HepG2 (cell line): Measurements from ENCODE around the gene ADGRB3. TPM values are rescaled to one million over a fixed set of nuclear protein-coding genes. Genes with fewer than 3 reads are reported as not detected.
"Not testable (repeated sequence)": the region's sequence is repeated elsewhere in the genome, so short reads cannot be mapped to it uniquely, and the experiment has no call there.

Source experiments
- ATAC-seq: fragments of 200-7000 bp; cut with Tn5 transposase; 3 replicates; pipeline ENCODE4 v1.9.1; 2020; ENCODE audit warnings: mild to moderate bottlenecking, moderate library complexity
- BruUV-seq: library from RNA; stranded (reverse); fragments of 400-500 nt; replicated peaks from 2 replicates; lab custom pipeline; 2021; lab: Mats Ljungman, UMichigan
- CTCF ChIA-PET: fragments of 300-600 bp; formaldehyde crosslinking; extraction: SDS; loops from one replicate; lab custom pipeline; 2021; ENCODE audit warnings: low total read pairs, inconsistent platforms, low intra/inter-chr PET ratio; lab: Yijun Ruan, JAX
- POLR2A ChIA-PET: fragments of 350-600 bp; sonication (Branson Sonifier 250); formaldehyde crosslinking; loops from one replicate; lab custom pipeline; 2020; ENCODE audit warnings: antibody characterized with exemption, inconsistent platforms; lab: Yijun Ruan, JAX
- DNase-seq: peaks from one replicate; pipeline ENCODE4 v3.0.0-alpha.2; 2015; ENCODE audit warnings: low spot score
- FAIRE-seq: peaks from 3 replicates; lab custom pipeline; 2011; peaks lifted over from hg19 to GRCh38; lab: Jason Lieb, UNC
- H2AFZ ChIP-seq: one replicate; pipeline ENCODE4 v1.6.1; 2011; ENCODE audit warnings: low read length, inconsistent platforms
- H3K27ac ChIP-seq: fragments of 300-600 bp; 3 replicates; pipeline ENCODE4 v1.8.0; 2011; ENCODE audit warnings: mixed run types, mild to moderate bottlenecking, mixed read lengths, low read length, inconsistent platforms; ENCODE audit not compliant: insufficient read depth; ENCODE audit errors: extremely low read length
- H3K27me3 ChIP-seq, 2 experiments: fragments of 200-600 bp in 1 of 2; 2 replicates in 1 of 2; 3 replicates in 1 of 2; pipeline versions ENCODE4 v1.6.0 to v1.8.0; 2011; ENCODE audit warnings: low read length in 2 of 2, mild to moderate bottlenecking in 2 of 2, moderate library complexity in 2 of 2, inconsistent platforms in 1 of 2; ENCODE audit not compliant: insufficient read depth in 2 of 2, control insufficient read depth in 1 of 2
- H3K36me3 ChIP-seq, 2 experiments: fragments of 200-600 bp in 1 of 2; replicated peaks in 1 of 2; 2 replicates in 1 of 2; 3 replicates in 1 of 2; pipeline versions ENCODE4 v1.5.1 to v1.8.0; 2011; ENCODE audit warnings: low read length in 2 of 2, inconsistent platforms in 1 of 2; ENCODE audit not compliant: insufficient read depth in 2 of 2, control insufficient read depth in 1 of 2
- H3K4me1 ChIP-seq: 2 replicates; pipeline ENCODE4 v1.5.1; 2012; ENCODE audit warnings: low read length, inconsistent platforms; ENCODE audit not compliant: insufficient read depth
- H3K4me2 ChIP-seq: 2 replicates; pipeline ENCODE4 v1.6.0; 2011; ENCODE audit warnings: low read depth, low read length, inconsistent platforms
- H3K4me3 ChIP-seq, 3 experiments: fragments of 200-600 bp in 1 of 3; sonication (generic), shearing (Covaris generic) in 1 of 3; replicated peaks in 1 of 3; 2 replicates each; pipeline ENCODE4 v1.5.1; 2011 to 2016; ENCODE audit warnings: low read length in 3 of 3, inconsistent platforms in 2 of 3, low read depth in 2 of 3, mild to moderate bottlenecking in 2 of 3, control low read depth in 1 of 3, mixed read lengths in 1 of 3; ENCODE audit not compliant: insufficient read depth in 1 of 3
- H3K79me2 ChIP-seq: one replicate; pipeline ENCODE4 v1.6.1; 2011; ENCODE audit warnings: low read length, inconsistent platforms; ENCODE audit not compliant: insufficient read depth
- H3K9ac ChIP-seq: 2 replicates; pipeline ENCODE4 v1.6.0; 2011; ENCODE audit warnings: mild to moderate bottlenecking, low read depth, low read length, inconsistent platforms; ENCODE audit not compliant: insufficient read depth
- H3K9me3 ChIP-seq: 2 replicates; pipeline ENCODE4 v1.5.1; 2012; ENCODE audit warnings: mild to moderate bottlenecking, low read length
- H4K20me1 ChIP-seq: 2 replicates; pipeline ENCODE4 v1.6.0; 2011; ENCODE audit warnings: inconsistent platforms, mild to moderate bottlenecking, low read length, moderate library complexity; ENCODE audit not compliant: insufficient read depth
- CREM ChIP-seq, 2 experiments: sonication (generic) in 1 of 2; formaldehyde crosslinking in 1 of 2; IDR thresholded peaks; 2 replicates each; pipeline versions ENCODE4 v1.4.0 to v1.6.1; 2016 to 2020; ENCODE audit warnings: antibody characterized with exemption in 1 of 2, mild to moderate bottlenecking in 1 of 2, missing genetic modification reagents in 1 of 2
- HDAC2 ChIP-seq: sonication (generic); formaldehyde crosslinking; IDR thresholded peaks from 2 replicates; pipeline ENCODE4 v1.4.0; 2020; ENCODE audit warnings: missing genetic modification reagents
- HNRNPK ChIP-seq: fragments of 200-400 bp; formaldehyde crosslinking; IDR thresholded peaks from 2 replicates; pipeline ENCODE4 v1.6.1; 2018; ENCODE audit warnings: low read length, low read depth, moderate library complexity, mild to moderate bottlenecking; ENCODE audit not compliant: poor library complexity, severe bottlenecking
- KDM5A ChIP-seq: fragments of 200-600 bp; sonication (generic); IDR thresholded peaks from 2 replicates; pipeline ENCODE4 v1.7.0; 2018; ENCODE audit warnings: antibody characterized with exemption, mild to moderate bottlenecking, low read length, borderline replicate concordance
- KLF13 ChIP-seq: sonication (generic); formaldehyde crosslinking; IDR thresholded peaks from 2 replicates; pipeline ENCODE4 v1.4.0; 2020; ENCODE audit warnings: mild to moderate bottlenecking, missing genetic modification reagents
- KLF15 ChIP-seq: sonication (generic); formaldehyde crosslinking; IDR thresholded peaks from 2 replicates; pipeline ENCODE4 v1.8.1; 2023; ENCODE audit warnings: borderline replicate concordance, mild to moderate bottlenecking, inconsistent platforms, missing genetic modification reagents, mixed read lengths
- ZNF205 ChIP-seq: IDR thresholded peaks from 2 replicates; pipeline ENCODE4 v1.6.1; 2018; ENCODE audit warnings: missing biosample characterization, missing genetic modification reagents
- ZNF256 ChIP-seq: sonication (generic); formaldehyde crosslinking; conservative IDR thresholded peaks from 2 replicates; pipeline ENCODE4 v1.4.0; 2020; ENCODE audit warnings: missing genetic modification reagents
- WGBS: methylation state at CpG from one replicate; pipeline ENCODE4 v1.1.6; 2017; ENCODE audit warnings: low lambda C conversion rate; 5-methylcytosine and 5-hydroxymethylcytosine counted together
- in situ Hi-C: cut with HindIII; loops from 2 replicates; pipeline ENCODE4 v1.10.0; 2017; ENCODE audit warnings: low pct_unique_long_range_greater_than_20kb; ENCODE audit not compliant: extremely low pct_ligation_motif_present
- intact Hi-C: fragments of 100-400 bp; cut with micrococcal nuclease; formaldehyde crosslinking; loops from one replicate; pipeline ENCODE4 v1.10.0; 2022; ENCODE audit not compliant: unreplicated experiment
- polyA plus RNA-seq, 8 experiments: library from polyadenylated mRNA; depleted of rRNA in 3 of 8; stranded (reverse) in 7 of 8; unstranded in 1 of 8; fragments of >200 nt; fragmentation: Illumina TruSeq in 4 of 8; extraction: Trizol in 4 of 8; gene quantifications; 2 replicates each; pipeline versions ENCODE4 v1.2.1 to v1.2.3, GENCODE V29; 2011 to 2016; ENCODE audit warnings: low read depth in 4 of 8, missing spikeins in 1 of 8, mixed read lengths in 1 of 8; ENCODE audit not compliant: insufficient read depth in 1 of 8
- total RNA-seq, 5 experiments: library from RNA; depleted of rRNA; stranded (reverse); fragments of >200 nt; fragmentation: Illumina TruSeq; extraction: Trizol; gene quantifications; 2 replicates each; pipeline ENCODE4 v1.2.3, GENCODE V29; 2016; ENCODE audit warnings: low read depth in 1 of 5

Gene ADGRB3
- total and polyA plus RNA-seq, 2 of the 13 experiments (the other 11 are each of a cell fraction or from before 2014, with no cell fraction given): not detected

DNA sequence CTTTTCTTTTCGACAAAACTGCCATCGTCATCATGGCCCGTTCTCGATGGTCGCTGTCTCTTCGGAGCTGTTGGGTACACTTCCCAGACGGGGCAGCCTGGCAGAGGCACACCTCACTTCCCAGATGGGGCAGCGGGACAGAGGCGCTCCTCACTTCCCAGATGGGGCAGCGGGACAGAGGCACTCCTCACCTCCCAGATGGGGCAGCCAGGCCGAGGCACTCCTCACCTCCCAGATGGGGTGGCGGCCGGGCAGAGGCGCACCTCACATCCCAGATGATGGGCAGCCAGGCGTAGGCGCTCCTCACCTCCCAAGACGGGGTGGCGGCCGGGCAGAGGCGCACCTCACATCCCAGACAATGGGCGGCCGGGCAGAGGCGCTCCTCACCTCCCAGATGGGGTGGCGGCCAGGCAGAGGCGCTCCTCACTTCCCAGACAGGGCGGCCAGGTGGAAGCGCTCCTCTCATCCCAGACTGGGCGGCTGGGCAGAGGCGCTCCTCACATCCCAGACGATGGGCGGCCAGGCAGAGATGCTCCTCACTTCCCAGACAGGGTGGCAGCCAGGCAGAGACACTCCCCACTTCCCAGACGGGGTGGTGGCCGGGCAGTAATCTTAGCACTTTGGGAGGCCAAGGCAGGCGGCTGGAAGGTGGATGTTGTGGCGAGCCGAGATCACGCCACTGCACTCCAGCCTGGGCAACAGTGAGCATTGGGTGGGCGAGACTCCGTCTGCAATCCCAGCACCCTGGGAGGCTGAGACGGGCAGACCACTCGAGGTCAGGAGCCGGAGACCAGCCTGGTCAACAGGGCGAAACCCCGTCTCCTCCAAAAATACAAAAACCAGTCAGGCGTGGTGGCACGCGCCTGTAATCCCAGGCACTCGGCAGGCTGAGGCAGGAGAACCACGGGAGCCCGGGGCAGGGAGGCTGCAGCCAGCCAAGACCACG, 486.7 kb downstream of the ADGRB3 start:
- H3K4me2 ChIP-seq, H3K36me3 ChIP-seq, H3K79me2 ChIP-seq, H3K9me3 ChIP-seq, BruUV-seq, POLR2A ChIA-PET, H3K9ac ChIP-seq, CTCF ChIA-PET, FAIRE-seq, ATAC-seq, H4K20me1 ChIP-seq, H3K4me3 ChIP-seq, H3K4me1 ChIP-seq, DNase-seq, H3K27ac ChIP-seq, H2AFZ ChIP-seq, intact Hi-C loops, H3K27me3 ChIP-seq, in situ Hi-C loops: not testable (repeated sequence)
- 53% methylated on average over 36 of the region's 51 CpGs for WGBS

- no peaks in the 10 kb centered on the region for H3K9me3 ChIP-seq
- H3K4me2 ChIP-seq: no peak overlapping the region
- BruUV-seq: no TSS peak
- ChIA-PET POLR2A (no interaction called here), CTCF (no interaction called here)
- no peaks in the 10 kb centered on the region for H3K4me1 ChIP-seq
- H4K20me1 ChIP-seq: no peaks in the 10 kb centered on the region
- H3K4me3 ChIP-seq: no peak overlapping the region
- no peak overlapping the region for H3K9ac ChIP-seq
- H3K36me3 ChIP-seq: no peaks in the 10 kb centered on the region
- H3K27ac ChIP-seq: no peak overlapping the region
- no peak overlapping the region for H2AFZ ChIP-seq
- no peaks in the 10 kb centered on the region for H3K27me3 ChIP-seq
- intact Hi-C loops: no loop called here
- no peak for DNase-seq
- no peak for TF ChIP-seq ZNF205
- no peak for TF ChIP-seq ZNF256 (CRISPR knock-in tag)
- TF ChIP-seq KDM5A: no peak
- no peak for TF ChIP-seq CREM (IDR thresholded peaks at IDR 0.05)
- no peak for TF ChIP-seq CREM (CRISPR knock-in tag; IDR thresholded peaks at IDR 0.05)
- TF ChIP-seq HDAC2 (CRISPR knock-in tag): no peak
- TF ChIP-seq KLF15 (CRISPR knock-in tag): no peak
- TF ChIP-seq KLF13 (CRISPR knock-in tag): no peak
- TF ChIP-seq HNRNPK: peak; percentile 86
- TF ChIP-seq, all 625 proteins: peak for 1
- no peaks in the 10 kb centered on the region for H3K79me2 ChIP-seq
- FAIRE-seq: no peak
- ATAC-seq: no peak
- in situ Hi-C loops: no loop called here
These were observed 487.3 kb downstream of the ADGRB3 start for GRCh38 chr6:69122407-69122773.
